Measurements from ENCODE around the gene HMGCLL1.

- no peak for TF ChIP-seq CTCF (IDR thresholded peaks at IDR 0.05; ENCODE audit: poor library complexity)
- TF ChIP-seq EZH2phosphoT487 (IDR thresholded peaks at IDR 0.05; ENCODE audit: low read depth, severe bottlenecking, unreplicated experiment), result no peak
Observed at GRCh38 chr6:55536391-55536956, 42.5 kb downstream of the HMGCLL1 start.
